Lower leg skin (tissue), 3 donors: Measurements from ENCODE around the gene SRP68.

Experiments used
- CTCF ChIP-seq, 3 donors: fragments of 450-650 bp; IDR thresholded peaks; one replicate each; pipeline ENCODE4 v1.5.1; 2016; ENCODE audit warnings: antibody characterized with exemption in 3 of 3, mild to moderate bottlenecking in 3 of 3, moderate library complexity in 2 of 3
- POLR2A ChIP-seq, 2 donors: fragments of 450-650 bp; IDR thresholded peaks; one replicate each; pipeline ENCODE4 v1.6.1; 2016 to 2017; ENCODE audit warnings: antibody characterized with exemption in 2 of 2, mild to moderate bottlenecking in 1 of 2, moderate library complexity in 1 of 2

GRCh38 chr17:76051561-76051960, 20.8 kb downstream of the SRP68 start:
- TF ChIP-seq CTCF (IDR thresholded peaks at IDR 0.05) (no peak), POLR2A (IDR thresholded peaks at IDR 0.05) (no peak)
